Fibroblast of peridontal ligament (primary cell): ENCODE data around the gene KCP.

ENCODE experiments used
- DNase-seq: peaks from one replicate; pipeline ENCODE4 v3.0.0-alpha.2; 2010; ENCODE audit errors: extremely low read depth

The KCP gene

DNA sequence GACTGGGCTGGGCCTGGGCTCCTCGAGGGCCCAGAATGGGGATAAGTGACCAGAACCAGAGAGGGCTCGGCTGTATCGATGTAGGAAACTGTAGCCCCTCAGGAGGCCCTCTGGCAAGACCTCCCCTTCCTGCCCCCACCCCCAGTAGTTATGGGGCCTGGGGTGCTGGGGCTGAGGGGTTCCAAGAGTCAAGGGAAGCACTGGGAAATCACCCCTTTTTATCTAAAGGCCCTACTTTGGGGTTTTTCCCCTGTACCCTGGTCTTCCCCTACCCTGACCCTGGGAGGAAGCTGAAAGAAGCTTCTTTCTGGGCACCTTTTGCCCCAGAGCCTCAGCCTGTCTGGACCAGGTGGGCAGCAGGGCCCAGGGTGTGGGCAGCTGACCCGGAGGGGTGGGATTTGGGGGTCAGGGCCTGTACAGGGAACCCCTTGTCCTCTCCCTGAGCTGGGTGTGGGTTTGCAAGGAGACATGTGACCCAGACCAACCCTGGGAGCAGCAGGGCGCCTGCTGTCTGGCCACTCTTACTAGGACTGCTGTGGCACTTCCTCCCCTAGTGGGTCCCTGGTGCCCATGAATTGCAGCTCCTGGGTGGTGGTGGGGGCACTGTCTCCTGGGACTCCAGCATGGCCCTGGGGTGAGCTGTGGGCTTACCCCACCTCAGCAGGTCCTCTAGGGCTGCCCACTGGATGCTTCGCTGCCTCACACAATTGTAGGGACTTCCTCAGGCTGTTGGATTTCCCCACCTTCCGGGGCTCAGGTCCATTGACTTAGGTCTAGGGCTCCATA lies 28.8 kb upstream of the KCP start:
- DNase-seq = no peak

GRCh38 chr7:128938544-128939074 lies 28.1 kb upstream of the KCP start:
- no peak for DNase-seq

DNA sequence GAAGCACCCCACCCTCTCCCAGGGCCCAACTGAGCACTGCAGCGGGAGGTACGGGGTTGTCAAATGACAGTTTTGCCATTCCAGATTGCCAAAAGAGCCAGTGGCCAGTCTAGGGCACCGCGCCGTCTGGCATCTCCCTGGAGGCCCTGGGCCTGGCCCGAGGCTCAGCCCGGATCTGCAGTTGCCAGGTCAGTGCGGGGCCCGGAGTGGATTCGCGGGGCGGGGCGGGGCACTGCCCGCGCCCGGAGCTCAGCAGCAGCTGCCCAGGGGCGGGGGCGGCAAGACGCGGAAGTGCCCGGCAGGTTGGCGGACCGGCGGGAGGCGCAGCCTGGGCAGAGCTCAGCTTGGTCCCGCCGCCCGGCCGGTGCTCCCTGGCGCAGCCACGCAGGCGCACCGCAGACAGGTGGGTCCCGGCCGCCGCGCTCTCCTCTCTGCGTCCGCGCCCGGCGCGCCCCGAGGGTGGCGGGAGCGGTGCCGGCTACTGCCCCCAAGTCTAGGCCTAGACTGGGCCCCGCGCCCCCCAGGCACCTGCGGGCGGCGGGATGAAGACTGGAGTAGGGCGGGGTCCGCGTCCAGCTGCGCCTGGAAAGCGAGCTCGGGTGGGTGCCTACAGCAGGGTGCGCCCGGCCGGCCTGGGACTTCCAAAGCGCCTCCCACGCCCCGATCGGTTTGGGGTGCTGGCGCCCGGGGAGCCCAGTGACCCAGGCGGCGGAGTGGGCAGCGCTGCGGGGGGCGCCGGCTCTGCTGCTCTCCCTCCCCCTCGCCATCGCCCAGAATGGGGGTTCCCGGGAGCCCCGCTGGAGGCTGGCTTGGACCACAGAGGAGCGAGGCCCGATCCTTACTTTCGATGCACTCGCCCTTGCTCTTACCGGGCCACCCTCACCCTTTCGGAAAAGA lies 27.4 kb upstream of the KCP start, which contains the start of gene IRF5:
IRF5 (plus strand) TSS at position 281 of the 897 bp plus-strand sequence. CDS start 4,155 bp downstream, outside the sequence.
- DNase-seq = no peak

DNA sequence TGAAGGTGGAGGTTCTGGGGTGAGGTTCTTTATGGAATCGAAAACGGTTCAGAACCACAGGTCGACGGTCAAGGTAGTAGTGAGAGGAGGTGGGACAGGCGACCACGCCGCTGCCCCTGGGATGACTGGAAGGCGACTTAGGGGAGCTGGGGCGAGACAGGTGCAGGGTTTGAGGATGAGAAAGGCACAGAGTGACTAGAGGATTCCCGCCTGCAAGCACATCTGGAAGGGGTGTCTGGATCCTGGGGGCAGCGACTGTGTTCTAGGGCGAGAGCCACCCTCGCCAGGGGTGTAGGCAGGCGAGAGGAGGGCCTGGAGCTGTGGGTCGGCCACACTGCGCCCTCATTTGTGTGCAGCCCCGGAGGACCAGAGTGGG lies 26.8 kb upstream of the KCP start:
- DNase-seq = no peak

DNA sequence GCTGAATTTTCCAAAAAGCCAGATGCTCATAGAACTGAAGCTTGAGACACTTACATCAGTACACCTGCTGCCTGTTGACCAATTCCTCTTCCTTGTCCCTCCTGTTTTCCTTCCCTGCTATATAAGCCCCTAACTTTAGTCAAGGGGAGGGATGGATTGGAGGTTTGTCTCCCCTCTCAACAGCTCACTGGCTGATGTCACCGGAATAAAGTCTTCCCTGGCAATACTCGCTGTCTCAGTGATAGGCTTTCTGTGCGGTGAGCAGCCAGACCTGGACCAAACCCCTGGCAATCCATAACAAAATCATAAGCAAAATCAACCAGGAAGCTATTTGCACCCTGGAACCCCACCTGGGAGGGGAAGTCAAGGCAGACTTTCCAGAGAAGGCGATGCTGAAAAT lies 26.3 kb upstream of the KCP start:
- DNase-seq = no peak

- DNase-seq = no peak
These were observed 24.8 kb upstream of the KCP start for GRCh38 chr7:128935342-128935730.

GRCh38 chr7:128934361-128935341 lies 24.1 kb upstream of the KCP start:
- no peak for DNase-seq

DNA sequence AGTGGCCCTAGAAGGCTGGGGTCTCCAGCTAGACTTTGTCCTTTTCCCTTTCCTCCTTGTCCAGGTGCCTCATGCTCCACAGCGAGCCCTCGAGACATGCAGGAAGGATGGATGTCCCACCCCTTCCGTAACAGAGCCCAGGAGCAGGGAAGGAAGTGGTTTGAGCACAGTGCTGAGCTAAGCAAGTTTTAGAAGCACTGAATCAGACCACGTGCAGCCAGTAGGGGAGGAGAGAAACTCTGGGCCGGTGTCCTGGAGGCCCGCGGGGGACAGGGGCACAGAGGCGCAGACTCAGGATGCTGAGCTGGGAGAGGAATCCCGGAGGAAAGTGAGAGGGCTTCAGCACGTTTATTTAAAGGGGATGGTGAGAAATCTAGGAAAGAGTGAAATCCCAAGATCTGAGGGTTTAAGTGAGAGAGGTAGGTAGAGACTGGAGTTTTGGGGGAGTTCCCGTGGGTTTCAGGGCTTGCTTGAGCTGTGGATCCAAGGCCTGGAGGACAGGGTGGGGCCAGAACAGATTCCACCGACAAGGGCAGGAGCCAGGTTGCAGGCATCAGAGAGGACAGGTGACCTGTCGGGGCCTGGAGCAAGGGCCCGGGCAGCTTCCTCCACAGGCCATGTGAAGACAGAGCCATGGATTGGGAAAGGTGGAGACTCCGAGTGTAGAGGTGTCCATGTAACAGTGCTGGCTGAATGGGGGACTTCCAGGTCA lies 22.8 kb upstream of the KCP start:
- DNase-seq = no peak

GRCh38 chr7:128932862-128933179 lies 22.3 kb upstream of the KCP start:
- DNase-seq = no peak

GRCh38 chr7:128931965-128932861 lies 21.7 kb upstream of the KCP start:
- DNase-seq = no peak

- DNase-seq = no peak
These were observed 20.8 kb upstream of the KCP start for GRCh38 chr7:128931190-128931798.

DNA sequence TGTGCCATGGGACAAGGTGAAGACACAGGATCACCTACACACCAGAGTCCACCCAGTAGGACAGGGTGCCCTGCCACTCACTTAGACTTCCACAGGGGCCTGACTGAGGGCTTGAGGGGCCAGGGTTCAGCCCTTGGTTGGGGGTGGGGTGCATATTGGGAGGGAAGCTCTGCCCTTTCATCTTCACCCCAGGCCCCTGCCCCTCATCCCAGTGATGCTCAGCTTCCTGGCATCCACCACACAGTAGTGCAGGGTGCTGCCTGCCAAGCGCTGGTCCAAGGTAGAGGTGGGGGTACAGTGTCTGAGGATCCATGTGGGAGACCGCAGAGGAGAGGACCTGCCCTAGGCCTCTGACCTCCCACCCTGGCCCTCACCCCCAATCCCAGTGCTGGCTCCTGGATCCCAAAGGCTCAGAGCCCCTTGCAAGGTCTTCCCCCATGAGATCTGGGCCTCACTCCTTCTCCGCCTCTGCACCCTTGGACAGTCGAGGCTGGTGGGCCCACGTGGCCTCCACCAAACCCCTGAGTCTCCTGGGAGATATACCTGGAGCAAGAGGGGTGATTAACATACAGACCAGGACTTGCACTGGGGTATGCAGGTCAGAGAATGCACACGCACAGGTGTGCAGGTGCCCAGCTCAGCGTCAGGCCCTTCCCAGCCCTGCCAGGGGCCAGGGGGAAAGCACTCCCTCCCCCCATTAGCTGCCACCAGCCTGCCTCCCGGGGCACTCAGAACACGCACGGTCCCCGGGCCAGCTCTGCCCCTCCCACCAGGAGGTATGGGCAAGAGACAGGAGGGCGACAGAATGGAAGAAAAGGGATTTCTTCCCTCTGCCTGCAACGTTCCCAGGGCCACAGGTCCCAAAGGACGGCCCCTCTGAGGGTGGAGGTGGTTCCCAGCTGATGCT lies 18.6 kb upstream of the KCP start:
- no peak for DNase-seq

- DNase-seq = no peak
These were observed 17.8 kb upstream of the KCP start for GRCh38 chr7:128928159-128928813.

- DNase-seq = no peak
These were observed 14.4 kb upstream of the KCP start for GRCh38 chr7:128924707-128925588.

GRCh38 chr7:128923411-128923800 lies 12.9 kb upstream of the KCP start:
- no peak for DNase-seq

DNA sequence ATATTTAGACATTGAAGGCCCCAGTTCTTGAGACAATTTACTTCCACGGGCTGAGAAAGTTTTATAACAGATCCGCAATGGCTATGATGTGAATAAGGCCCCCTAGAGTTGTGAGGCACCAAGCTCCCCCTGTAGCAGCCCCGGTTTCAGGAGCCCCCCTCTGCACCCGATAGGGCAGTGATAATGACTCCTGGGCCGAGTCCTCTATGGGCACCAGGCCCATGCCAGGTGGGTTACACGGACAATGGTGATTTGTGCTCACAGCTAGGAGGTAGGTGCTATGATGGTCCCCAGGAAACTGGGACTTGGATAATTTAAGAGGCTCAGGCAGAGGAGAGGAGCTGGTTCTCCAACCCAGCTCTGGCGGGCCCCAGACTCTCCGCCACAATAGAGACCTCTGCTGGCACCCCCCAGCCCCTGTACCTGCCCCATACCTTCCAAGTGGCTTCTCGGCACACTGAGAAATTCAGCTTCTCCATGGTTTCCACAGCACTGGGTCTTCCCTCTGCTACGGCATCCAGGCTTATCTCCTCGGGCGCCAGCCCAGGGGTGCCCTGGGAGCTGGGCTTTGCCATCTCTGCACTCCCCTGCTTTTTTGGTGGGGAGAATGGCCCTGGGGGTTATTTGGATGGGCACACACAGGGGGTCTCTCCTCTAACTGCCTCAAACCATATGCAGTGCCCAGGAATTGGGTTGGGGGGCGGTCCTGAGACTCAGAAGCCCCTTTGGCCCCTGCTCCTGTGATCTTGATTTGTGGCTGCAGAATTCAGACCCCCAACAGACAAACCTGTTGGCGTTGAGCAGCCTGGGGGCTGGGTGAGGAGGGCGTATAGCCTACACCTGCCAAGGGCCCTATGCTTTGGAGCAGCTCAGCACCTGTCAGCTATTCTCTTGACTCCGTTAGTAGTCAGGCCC lies 12.2 kb upstream of the KCP start:
- no peak for DNase-seq
